ENCODE measurements around the gene ITGB2.
A peak's percentile ranks its signal among the peaks of the same experiment; 100 is the strongest.
"Not testable (repeated sequence)": the region's sequence is repeated elsewhere in the genome, so short reads cannot be mapped to it uniquely, and the experiment has no call there.

ITGB2 gene

GRCh38 chr21:44931501-44932407 is 11.1 kb upstream of the ITGB2 start:
- H3K36me3 Mint-ChIP-seq (ENCODE audit: insufficient read depth) = peaks cover 3% of the 10 kb centered on the region
- no peaks in the 10 kb centered on the region for H3K9me3 Mint-ChIP-seq
- peak overlapping the region; percentile 93 for H3K27ac Mint-ChIP-seq (ENCODE audit: low read depth)
- peaks cover 45% of the 10 kb centered on the region for H3K4me1 Mint-ChIP-seq
- no peak for ATAC-seq (replicated peaks; ENCODE audit: extremely low read depth, poor library complexity, severe bottlenecking)
- peak overlapping the region; percentile 93 for H3K4me3 Mint-ChIP-seq
- no peaks in the 10 kb centered on the region for H3K27me3 Mint-ChIP-seq
- no peak for DNase-seq (ENCODE audit: low spot score in 2 of 2)

- no peaks in the 10 kb centered on the region for H3K9me3 Mint-ChIP-seq
- H3K36me3 Mint-ChIP-seq (ENCODE audit: insufficient read depth) = peaks cover 6% of the 10 kb centered on the region
- ATAC-seq (replicated peaks; ENCODE audit: extremely low read depth, poor library complexity, severe bottlenecking) (no peak), DNase-seq (ENCODE audit: low spot score in 2 of 2) (no peak)
- H3K4me1 Mint-ChIP-seq = peaks cover 52% of the 10 kb centered on the region
- H3K27ac Mint-ChIP-seq (ENCODE audit: low read depth) = peak overlapping the region; percentile 93
- H3K4me3 Mint-ChIP-seq = peak overlapping the region; percentile 93
- no peaks in the 10 kb centered on the region for H3K27me3 Mint-ChIP-seq
Observed at GRCh38 chr21:44931137-44931500, 10.4 kb upstream of the ITGB2 start.

DNA sequence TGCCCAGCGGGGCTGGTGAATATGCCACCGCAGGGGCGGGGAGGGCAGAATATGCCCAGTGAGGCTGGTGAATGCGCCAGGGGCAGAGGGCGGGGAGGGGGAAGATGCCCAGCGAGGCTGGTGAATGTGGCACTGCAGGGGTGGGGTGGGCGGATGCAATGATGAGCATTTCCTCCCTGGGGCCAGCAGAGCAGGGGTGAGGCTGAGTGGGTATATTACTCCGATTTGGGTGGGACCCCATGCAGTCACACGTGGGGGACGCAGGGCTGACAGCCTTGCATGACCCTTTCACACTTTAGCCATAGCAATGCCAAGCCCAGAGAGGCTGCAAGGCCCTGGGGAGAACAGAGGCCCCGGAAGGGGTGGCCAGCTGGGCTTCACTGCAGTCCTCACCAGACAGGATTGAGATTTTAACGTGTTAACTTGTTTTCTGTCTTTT is 9.9 kb upstream of the ITGB2 start:
- H3K27ac Mint-ChIP-seq (ENCODE audit: low read depth) = peak overlapping the region; percentile 93

GRCh38 chr21:44929799-44930542 is 9.3 kb upstream of the ITGB2 start:
- Mint-ChIP-seq H3K27me3 (no peaks in the 10 kb centered on the region), H3K4me1 (peaks cover 62% of the 10 kb centered on the region), H3K4me3 (peak overlapping the region; percentile 93), H3K9me3 (no peaks in the 10 kb centered on the region), H3K36me3 (ENCODE audit: insufficient read depth) (peaks cover 6% of the 10 kb centered on the region), H3K27ac (ENCODE audit: low read depth) (peak overlapping the region; percentile 93)
- DNase-seq (ENCODE audit: low spot score in 2 of 2) = no peak
- ATAC-seq (replicated peaks; ENCODE audit: extremely low read depth, poor library complexity, severe bottlenecking) = no peak

More for the DNA sequence above, 9.9 kb upstream of the ITGB2 start:
- Mint-ChIP-seq H3K36me3 (ENCODE audit: insufficient read depth) (peaks cover 6% of the 10 kb centered on the region), H3K27me3 (no peaks in the 10 kb centered on the region), H3K4me3 (peak overlapping the region; percentile 93), H3K4me1 (peaks cover 56% of the 10 kb centered on the region), H3K9me3 (no peaks in the 10 kb centered on the region)
- DNase-seq (ENCODE audit: low spot score in 2 of 2) (peak; percentile 51 to 61), ATAC-seq (replicated peaks; ENCODE audit: extremely low read depth, poor library complexity, severe bottlenecking) (peak; percentile 26)

- H3K4me1 Mint-ChIP-seq = peaks cover 69% of the 10 kb centered on the region
Observed at GRCh38 chr21:44929242-44929798, 8.6 kb upstream of the ITGB2 start.

GRCh38 chr21:44928500-44929241 is 8.0 kb upstream of the ITGB2 start:
- not testable (repeated sequence) for H3K9me3 Mint-ChIP-seq; ATAC-seq (replicated peaks; ENCODE audit: extremely low read depth, poor library complexity, severe bottlenecking); H3K27me3 Mint-ChIP-seq; DNase-seq (ENCODE audit: low spot score in 2 of 2); H3K36me3 Mint-ChIP-seq (ENCODE audit: insufficient read depth)
- Mint-ChIP-seq H3K4me1 (peaks cover 75% of the 10 kb centered on the region), H3K4me3 (peak overlapping the region; percentile 93), H3K27ac (ENCODE audit: low read depth) (peak overlapping the region; percentile 93)

More at GRCh38 chr21:44929242-44929798, 8.6 kb upstream of the ITGB2 start:
- peaks cover 6% of the 10 kb centered on the region for H3K36me3 Mint-ChIP-seq (ENCODE audit: insufficient read depth)
- no peaks in the 10 kb centered on the region for H3K9me3 Mint-ChIP-seq
- DNase-seq (ENCODE audit: low spot score in 2 of 2) (no peak), ATAC-seq (replicated peaks; ENCODE audit: extremely low read depth, poor library complexity, severe bottlenecking) (no peak)
- no peaks in the 10 kb centered on the region for H3K27me3 Mint-ChIP-seq
- peak overlapping the region; percentile 93 for H3K27ac Mint-ChIP-seq (ENCODE audit: low read depth)
- H3K4me3 Mint-ChIP-seq = peak overlapping the region; percentile 93

- no peaks in the 10 kb centered on the region for H3K9me3 Mint-ChIP-seq
- H3K27me3 Mint-ChIP-seq = no peaks in the 10 kb centered on the region
- H3K4me1 Mint-ChIP-seq = peaks cover 83% of the 10 kb centered on the region
- ATAC-seq (replicated peaks; ENCODE audit: extremely low read depth, poor library complexity, severe bottlenecking) (peak; percentile 85), DNase-seq (ENCODE audit: low spot score in 2 of 2) (peak; percentile 46 to 69)
- peak overlapping the region; percentile 93 for H3K27ac Mint-ChIP-seq (ENCODE audit: low read depth)
- H3K36me3 Mint-ChIP-seq (ENCODE audit: insufficient read depth) = peaks cover 8% of the 10 kb centered on the region
- peak overlapping the region; percentile 93 for H3K4me3 Mint-ChIP-seq
Observed at GRCh38 chr21:44927587-44928461, 7.1 kb upstream of the ITGB2 start.

DNA sequence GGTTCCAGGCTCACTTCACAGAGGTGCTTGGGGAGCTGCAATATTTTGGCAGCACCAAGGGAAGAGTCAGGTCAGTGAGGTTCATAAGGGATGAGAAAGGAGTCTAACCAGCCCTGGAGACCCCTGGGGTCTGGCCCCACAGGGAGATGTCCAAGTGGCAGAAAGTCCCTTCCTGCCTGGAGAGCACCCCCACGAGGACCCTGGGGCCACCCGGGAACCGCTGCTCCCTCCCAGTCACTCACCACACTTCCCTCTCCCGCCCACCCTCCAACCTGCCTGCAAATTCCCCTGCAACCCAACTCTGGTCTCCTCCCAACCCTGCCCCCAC is 6.5 kb upstream of the ITGB2 start:
- ATAC-seq (replicated peaks; ENCODE audit: extremely low read depth, poor library complexity, severe bottlenecking) (no peak), DNase-seq (ENCODE audit: low spot score in 2 of 2) (no peak)
- Mint-ChIP-seq H3K9me3 (no peaks in the 10 kb centered on the region), H3K36me3 (ENCODE audit: insufficient read depth) (peaks cover 8% of the 10 kb centered on the region), H3K27ac (ENCODE audit: low read depth) (peak overlapping the region; percentile 93), H3K4me1 (peaks cover 88% of the 10 kb centered on the region), H3K27me3 (no peaks in the 10 kb centered on the region), H3K4me3 (peak overlapping the region; percentile 93)

- H3K27me3 Mint-ChIP-seq = no peaks in the 10 kb centered on the region
- H3K27ac Mint-ChIP-seq (ENCODE audit: low read depth) = peak overlapping the region; percentile 93
- no peaks in the 10 kb centered on the region for H3K9me3 Mint-ChIP-seq
- ATAC-seq (replicated peaks; ENCODE audit: extremely low read depth, poor library complexity, severe bottlenecking) = peak; percentile 7
- H3K4me3 Mint-ChIP-seq = peak overlapping the region; percentile 93
- peaks cover 8% of the 10 kb centered on the region for H3K36me3 Mint-ChIP-seq (ENCODE audit: insufficient read depth)
- H3K4me1 Mint-ChIP-seq = peaks cover 95% of the 10 kb centered on the region
- no peak for DNase-seq (ENCODE audit: low spot score in 2 of 2)
Observed at GRCh38 chr21:44926331-44927101, 5.8 kb upstream of the ITGB2 start.

GRCh38 chr21:44925378-44925755 is 4.7 kb upstream of the ITGB2 start:
- ATAC-seq (replicated peaks; ENCODE audit: extremely low read depth, poor library complexity, severe bottlenecking) (no peak), DNase-seq (ENCODE audit: low spot score in 2 of 2) (no peak)
- H3K36me3 Mint-ChIP-seq (ENCODE audit: insufficient read depth) = peaks cover 9% of the 10 kb centered on the region
- H3K4me1 Mint-ChIP-seq = peaks cover 93% of the 10 kb centered on the region
- peak overlapping the region; percentile 24 for H3K27ac Mint-ChIP-seq (ENCODE audit: low read depth)
- H3K4me3 Mint-ChIP-seq = peak overlapping the region; percentile 93
- H3K9me3 Mint-ChIP-seq = no peaks in the 10 kb centered on the region
- H3K27me3 Mint-ChIP-seq = no peaks in the 10 kb centered on the region

Data from central memory CD8-positive, alpha-beta T cell (primary cell).